Skeletal muscle satellite cell (primary cell): Measurements from ENCODE around the gene SH2D6.
"Not testable (repeated sequence)": the region's sequence is repeated elsewhere in the genome, so short reads cannot be mapped to it uniquely, and the experiment has no call there.

Experiments used
- H3K27me3 ChIP-seq: 2 replicates; pipeline ENCODE4 v1.7.0; 2013; ENCODE audit warnings: low read length; ENCODE audit not compliant: control insufficient read depth, insufficient read depth
- H3K36me3 ChIP-seq: 2 replicates; pipeline ENCODE4 v1.7.0; 2013; ENCODE audit warnings: mild to moderate bottlenecking, control low read depth, low read length; ENCODE audit not compliant: insufficient read depth
- H3K4me1 ChIP-seq: 2 replicates; pipeline ENCODE4 v1.7.0; 2013; ENCODE audit warnings: low read length; ENCODE audit not compliant: control insufficient read depth, insufficient read depth
- H3K4me2 ChIP-seq: 2 replicates; pipeline ENCODE4 v1.7.0; 2013; ENCODE audit warnings: mild to moderate bottlenecking, low read length
- H3K4me3 ChIP-seq: 2 replicates; pipeline ENCODE4 v1.7.0; 2013; ENCODE audit warnings: low read length
- H3K9ac ChIP-seq: 2 replicates; pipeline ENCODE4 v1.7.0; 2013; ENCODE audit warnings: mild to moderate bottlenecking, low read depth, low read length, moderate library complexity
- H3K9me3 ChIP-seq: replicated peaks from 2 replicates; pipeline ENCODE4 v1.7.0; 2013; ENCODE audit warnings: mild to moderate bottlenecking, control low read depth, low read length

SH2D6 gene

GRCh38 chr2:85437488-85438200 is 19.1 kb downstream of the SH2D6 start:
- Histone ChIP-seq H3K4me1 (peaks cover 63% of the 10 kb centered on the region), H3K9me3 (no peaks in the 10 kb centered on the region), H3K4me3 (peak overlapping the region; percentile 60), H3K9ac (peak overlapping the region; percentile 94), H3K27me3 (no peaks in the 10 kb centered on the region), H3K36me3 (no peaks in the 10 kb centered on the region), H3K4me2 (peak overlapping the region; percentile 72)

- H3K9ac ChIP-seq: peak overlapping the region; percentile 94
- H3K4me1 ChIP-seq: peaks cover 55% of the 10 kb centered on the region
- H3K4me2 ChIP-seq: peak overlapping the region; percentile 72
- no peaks in the 10 kb centered on the region for H3K27me3 ChIP-seq
- no peaks in the 10 kb centered on the region for H3K36me3 ChIP-seq
- H3K4me3 ChIP-seq: peak overlapping the region; percentile 60
- H3K9me3 ChIP-seq: no peaks in the 10 kb centered on the region
These were observed 19.9 kb downstream of the SH2D6 start for GRCh38 chr2:85438201-85439024.

GRCh38 chr2:85439025-85439472 is 20.5 kb downstream of the SH2D6 start:
- Histone ChIP-seq H3K9ac (peak overlapping the region; percentile 94), H3K4me1 (peaks cover 49% of the 10 kb centered on the region), H3K36me3 (no peaks in the 10 kb centered on the region), H3K4me3 (no peak overlapping the region), H3K27me3 (no peaks in the 10 kb centered on the region), H3K9me3 (no peaks in the 10 kb centered on the region), H3K4me2 (no peak overlapping the region)

GRCh38 chr2:85439569-85439968 is 21.1 kb downstream of the SH2D6 start:
- not testable (repeated sequence) for H3K4me3 ChIP-seq

GRCh38 chr2:85439986-85440385 is 21.5 kb downstream of the SH2D6 start:
- H3K9ac ChIP-seq: no peak overlapping the region
- H3K27me3 ChIP-seq: no peaks in the 10 kb centered on the region
- peaks cover 48% of the 10 kb centered on the region for H3K4me1 ChIP-seq
- no peaks in the 10 kb centered on the region for H3K36me3 ChIP-seq
- H3K4me2 ChIP-seq: no peak overlapping the region
- H3K9me3 ChIP-seq: no peaks in the 10 kb centered on the region
- no peak overlapping the region for H3K4me3 ChIP-seq

More at GRCh38 chr2:85439569-85439968, 21.1 kb downstream of the SH2D6 start:
- peaks cover 47% of the 10 kb centered on the region for H3K4me1 ChIP-seq
- H3K9ac ChIP-seq, H3K4me2 ChIP-seq, H3K9me3 ChIP-seq, H3K36me3 ChIP-seq, H3K27me3 ChIP-seq: not testable (repeated sequence)

- H3K9ac ChIP-seq: no peak overlapping the region
- H3K4me3 ChIP-seq: no peak overlapping the region
- H3K27me3 ChIP-seq: no peaks in the 10 kb centered on the region
- peaks cover 48% of the 10 kb centered on the region for H3K4me1 ChIP-seq
- H3K4me2 ChIP-seq: no peak overlapping the region
- H3K36me3 ChIP-seq: no peaks in the 10 kb centered on the region
- no peaks in the 10 kb centered on the region for H3K9me3 ChIP-seq
These were observed 22.2 kb downstream of the SH2D6 start for GRCh38 chr2:85440729-85441128.

- Histone ChIP-seq H3K4me3 (no peak overlapping the region), H3K36me3 (no peaks in the 10 kb centered on the region), H3K4me2 (no peak overlapping the region), H3K27me3 (no peaks in the 10 kb centered on the region), H3K9me3 (no peaks in the 10 kb centered on the region), H3K4me1 (peaks cover 46% of the 10 kb centered on the region), H3K9ac (no peak overlapping the region)
These were observed 23.4 kb downstream of the SH2D6 start for GRCh38 chr2:85441864-85442263.

GRCh38 chr2:85444629-85445172 is 26.2 kb downstream of the SH2D6 start:
- no peak overlapping the region for H3K4me2 ChIP-seq
- no peaks in the 10 kb centered on the region for H3K36me3 ChIP-seq
- H3K4me3 ChIP-seq: no peak overlapping the region
- H3K9ac ChIP-seq: no peak overlapping the region
- H3K9me3 ChIP-seq: no peaks in the 10 kb centered on the region
- peaks cover 40% of the 10 kb centered on the region for H3K4me1 ChIP-seq
- H3K27me3 ChIP-seq: no peaks in the 10 kb centered on the region

- Histone ChIP-seq H3K4me2 (no peak overlapping the region), H3K4me1 (peaks cover 45% of the 10 kb centered on the region), H3K27me3 (no peaks in the 10 kb centered on the region), H3K36me3 (no peaks in the 10 kb centered on the region), H3K4me3 (no peak overlapping the region), H3K9me3 (no peaks in the 10 kb centered on the region), H3K9ac (peak overlapping the region; percentile 37)
These were observed 27.1 kb downstream of the SH2D6 start for GRCh38 chr2:85445316-85446295.

- no peaks in the 10 kb centered on the region for H3K27me3 ChIP-seq
- H3K9ac ChIP-seq: peak overlapping the region; percentile 37
- no peaks in the 10 kb centered on the region for H3K9me3 ChIP-seq
- H3K4me1 ChIP-seq: peaks cover 45% of the 10 kb centered on the region
- no peak overlapping the region for H3K4me2 ChIP-seq
- no peaks in the 10 kb centered on the region for H3K36me3 ChIP-seq
- H3K4me3 ChIP-seq: no peak overlapping the region
These were observed 28.0 kb downstream of the SH2D6 start for GRCh38 chr2:85446296-85447221.
